NAMALWA (cell line): ENCODE data around the gene IGF1R.

Experiments used
- DNase-seq: peaks from one replicate; pipeline ENCODE4 v3.0.0-alpha.2; 2015; ENCODE audit warnings: low spot score

The IGF1R gene

DNA sequence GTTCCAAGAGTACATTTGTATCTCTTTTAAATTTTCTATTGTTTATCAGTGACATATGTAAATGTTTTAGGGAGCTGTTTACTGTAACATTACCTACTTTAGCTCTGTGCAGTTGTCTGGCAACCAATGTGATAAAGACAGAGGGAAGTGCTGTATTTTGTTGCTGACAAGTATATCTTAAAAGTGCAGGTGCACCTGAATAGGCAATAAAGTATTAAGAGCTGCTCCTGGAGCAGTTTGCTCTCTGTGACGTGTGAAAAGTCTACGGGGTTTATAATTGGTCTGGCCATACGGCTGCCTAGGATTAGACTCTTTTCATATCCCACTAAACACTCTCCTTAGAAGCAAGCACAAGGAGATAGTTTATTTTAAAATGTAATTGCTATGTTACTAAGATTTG, 178.3 kb downstream of the IGF1R start:
- no peak for DNase-seq

DNA sequence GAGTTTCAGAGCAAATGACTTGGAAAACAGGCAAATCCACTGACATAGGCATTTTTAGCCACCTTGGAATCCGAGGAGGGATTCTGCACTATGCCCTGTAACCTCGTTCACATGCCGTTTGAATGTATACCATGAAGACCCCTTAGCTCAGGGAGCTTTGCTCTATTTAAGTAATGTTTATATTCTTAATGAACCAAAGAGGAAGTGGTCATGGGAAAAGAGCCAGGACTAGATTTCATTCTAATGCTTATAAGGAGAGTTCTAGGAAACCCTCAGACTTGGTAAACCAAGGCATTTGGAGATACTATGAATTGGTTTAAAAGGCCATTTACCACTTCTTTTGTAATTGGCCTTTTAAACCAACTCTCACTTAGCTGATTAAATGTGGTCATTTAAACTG, 178.9 kb downstream of the IGF1R start:
- DNase-seq, result no peak

DNA sequence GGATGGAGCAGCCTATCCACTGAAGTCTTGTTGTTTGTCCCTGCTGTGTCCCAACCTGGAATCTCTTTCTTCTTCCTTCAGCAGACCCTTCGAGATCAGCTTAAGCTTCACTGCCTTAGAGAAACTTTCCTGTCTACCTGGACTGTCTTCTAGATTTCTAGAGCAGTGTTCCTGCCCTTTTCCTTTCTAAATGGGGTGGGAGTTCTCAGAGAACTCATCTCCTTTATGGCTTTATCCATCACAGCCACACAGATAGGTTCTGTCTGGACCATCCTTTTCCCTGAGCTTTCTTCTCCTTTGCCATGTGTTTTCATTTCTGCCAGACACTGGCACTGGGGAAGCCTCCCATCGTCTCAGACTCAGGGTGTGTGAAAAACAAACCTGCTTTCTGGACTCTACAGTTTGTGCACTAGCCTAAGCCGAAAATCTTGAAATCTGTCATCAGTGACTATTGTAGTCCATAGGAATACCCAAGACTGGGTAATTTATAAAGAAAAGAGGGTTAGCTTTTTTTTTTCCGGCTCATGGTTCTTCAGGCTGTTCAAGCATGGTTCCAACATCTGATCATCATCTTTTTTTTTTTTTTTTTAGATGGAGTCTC, 181.8 kb downstream of the IGF1R start:
- no peak for DNase-seq

DNA sequence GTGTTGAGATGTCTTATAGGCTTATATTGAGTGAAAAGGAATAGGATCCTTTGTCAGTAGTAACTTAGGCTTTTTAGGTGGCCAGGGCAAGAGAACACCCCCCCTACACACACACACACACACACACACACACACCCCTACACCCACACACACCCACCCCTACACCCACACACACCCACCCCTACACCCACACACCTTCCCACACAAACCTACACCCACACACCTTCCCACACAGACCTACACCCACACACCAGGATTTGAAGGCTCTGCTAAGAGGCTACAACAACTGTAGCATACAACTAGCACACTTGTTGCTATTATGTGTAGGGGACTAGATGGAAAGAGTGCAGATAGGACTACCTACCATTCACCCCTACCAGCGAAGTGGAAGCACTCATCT, 186.6 kb downstream of the IGF1R start:
- DNase-seq, result no peak

DNA sequence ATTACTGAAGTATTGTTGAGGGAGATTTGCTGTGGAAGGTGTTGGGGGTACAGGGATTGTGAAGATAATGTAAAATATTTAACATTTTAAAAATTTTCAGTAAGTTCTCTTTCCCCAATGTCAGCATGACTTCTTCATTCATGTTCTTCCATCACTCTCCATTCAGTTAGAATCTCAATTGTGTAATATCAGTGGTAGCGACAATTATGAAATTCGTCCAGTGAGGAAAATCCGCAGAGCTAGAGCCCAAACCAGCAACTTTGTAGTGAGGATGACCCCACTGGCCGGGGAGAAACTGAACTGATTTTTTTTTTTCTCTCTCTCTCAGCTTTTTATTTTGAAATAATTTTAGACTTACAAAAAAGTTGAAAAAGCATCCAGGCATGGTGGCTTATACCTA, 187.5 kb downstream of the IGF1R start:
- DNase-seq, result no peak

DNA sequence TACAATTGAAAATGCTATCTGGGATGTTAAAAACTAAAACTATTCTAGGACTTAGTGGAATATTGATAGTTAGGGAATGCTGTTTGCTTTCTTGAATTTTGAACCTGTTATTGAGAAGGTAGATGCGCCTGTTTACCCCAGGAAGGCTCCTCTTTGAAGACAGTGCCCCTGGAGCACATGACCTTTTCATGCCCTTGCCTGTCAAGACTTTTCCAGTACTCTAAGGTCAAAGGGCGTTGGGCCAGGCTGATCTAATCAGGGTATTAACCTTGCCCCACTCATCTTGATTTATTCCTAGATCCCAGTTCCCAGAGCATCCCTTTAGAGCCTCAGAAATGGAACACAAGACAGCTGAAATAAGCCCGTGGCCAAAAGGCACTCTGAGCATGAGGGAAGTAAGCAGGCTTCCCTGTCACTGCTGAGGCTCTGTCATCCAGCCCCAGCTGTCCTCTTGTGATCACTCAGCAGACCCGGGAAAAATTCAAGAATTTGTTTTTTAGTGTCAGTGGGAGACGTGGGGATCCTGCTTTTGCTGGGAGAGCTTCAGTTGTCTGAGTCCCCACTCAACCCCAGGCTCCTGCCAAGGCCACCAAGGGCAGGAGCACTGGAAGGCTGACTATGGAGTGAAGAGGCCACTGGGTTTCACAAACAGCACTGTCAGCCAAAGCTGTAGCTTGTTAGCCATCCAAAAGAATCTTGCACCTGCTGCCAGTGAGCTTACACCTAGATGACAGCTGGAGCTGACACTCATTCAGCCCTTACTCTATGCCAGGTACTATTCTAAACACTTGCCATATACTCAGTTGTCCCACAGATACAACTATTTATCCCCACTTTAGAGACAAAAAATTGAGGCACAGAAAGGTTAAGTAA, 190.3 kb downstream of the IGF1R start:
- no peak for DNase-seq

DNA sequence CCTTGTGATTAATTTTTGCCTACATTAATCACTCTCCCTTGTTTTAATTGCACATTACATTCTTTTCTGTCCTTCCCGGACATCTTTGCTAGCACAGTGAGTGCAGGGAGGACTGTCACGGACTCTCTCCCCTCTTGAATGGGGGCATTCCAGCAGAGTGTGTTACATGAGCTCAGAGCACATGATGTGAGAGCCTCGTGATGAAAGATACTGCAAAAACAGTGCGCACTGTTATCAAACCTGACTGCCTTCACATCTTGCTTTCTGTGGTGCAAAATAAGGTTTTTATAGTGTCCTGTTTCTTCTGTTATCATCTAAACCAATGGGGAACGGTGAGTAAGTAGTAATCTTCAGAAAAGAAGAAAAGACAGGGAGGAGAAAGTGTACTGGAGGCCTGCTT, 191.7 kb downstream of the IGF1R start:
- DNase-seq, result no peak

DNA sequence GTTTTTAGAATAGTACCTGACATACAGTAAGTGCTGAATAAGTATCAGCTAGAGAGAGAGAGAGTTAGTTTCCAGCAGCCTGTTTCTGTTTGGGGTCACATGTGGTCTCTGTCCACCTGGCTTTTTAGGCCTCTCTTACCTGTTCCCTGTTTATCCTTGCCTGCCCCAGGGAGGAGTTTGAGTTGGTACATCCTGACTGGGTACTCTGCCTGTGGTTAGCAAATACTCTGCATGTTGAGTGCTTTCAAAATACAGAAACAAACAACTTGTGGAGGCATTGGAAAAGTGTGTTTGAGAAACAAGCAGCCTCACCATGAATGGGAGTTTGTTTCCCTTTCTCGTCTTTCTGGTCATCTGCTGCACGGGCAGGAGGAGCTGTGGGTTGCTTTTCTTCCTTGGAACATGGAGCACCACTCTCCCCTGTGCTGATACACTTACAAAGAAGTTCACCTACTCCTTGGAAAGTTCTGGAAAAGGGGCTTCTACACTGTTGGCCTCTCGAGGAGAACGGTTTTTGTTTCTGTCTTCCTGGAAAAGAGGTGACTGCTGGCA, 193.2 kb downstream of the IGF1R start:
- no peak for DNase-seq

DNA sequence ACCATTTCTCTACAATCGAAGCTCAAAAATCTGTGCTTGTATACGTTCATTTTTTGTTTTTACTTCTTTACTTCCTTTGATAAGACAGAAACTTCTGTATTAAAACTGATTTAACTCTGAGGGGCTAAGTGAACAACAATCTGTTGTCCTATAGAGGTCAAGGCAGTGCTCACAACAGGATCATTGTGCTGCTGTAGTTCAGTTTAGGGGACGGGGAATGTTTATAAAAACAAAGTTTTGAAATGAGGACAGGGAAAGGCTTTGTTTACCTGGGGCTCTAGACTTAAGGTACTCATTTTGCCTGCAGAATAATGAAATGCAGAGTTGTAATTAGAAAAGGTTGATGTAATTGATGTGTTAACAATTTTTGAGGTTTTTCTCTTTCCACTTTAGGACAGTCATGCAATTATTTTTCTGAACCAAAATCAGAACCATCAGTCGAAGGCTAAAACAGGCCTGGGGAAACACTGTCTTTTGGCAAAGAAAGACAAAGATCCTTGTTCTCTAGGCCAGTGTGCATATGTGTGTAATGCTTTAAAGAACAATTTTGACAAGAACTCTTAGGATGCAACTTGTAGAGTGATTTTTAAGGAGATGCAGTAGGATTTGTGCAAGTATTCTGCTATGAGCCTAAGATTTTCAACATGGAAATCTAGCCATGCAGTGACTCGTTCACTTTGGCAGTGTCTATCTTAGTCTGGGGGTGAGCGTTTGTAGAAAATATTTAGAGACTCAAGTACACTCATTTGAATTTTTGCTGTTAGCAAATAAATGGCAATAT, 194.0 kb downstream of the IGF1R start:
- DNase-seq, result no peak

DNA sequence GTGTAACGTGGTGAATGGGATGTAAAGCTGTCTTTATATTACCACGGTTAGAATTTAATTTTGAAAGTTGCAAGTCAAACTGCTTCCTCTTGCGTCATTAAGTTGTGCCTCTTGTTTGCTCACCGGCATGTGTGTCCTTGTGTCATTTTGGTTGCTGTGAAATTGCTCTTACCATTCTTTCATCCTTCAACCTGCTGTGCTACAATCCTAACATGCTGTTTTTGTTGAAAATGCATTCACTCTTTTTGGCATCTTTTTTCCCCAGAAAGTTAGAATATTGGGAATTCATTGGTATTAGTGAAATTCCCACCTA, 194.6 kb downstream of the IGF1R start:
- DNase-seq, result no peak

DNA sequence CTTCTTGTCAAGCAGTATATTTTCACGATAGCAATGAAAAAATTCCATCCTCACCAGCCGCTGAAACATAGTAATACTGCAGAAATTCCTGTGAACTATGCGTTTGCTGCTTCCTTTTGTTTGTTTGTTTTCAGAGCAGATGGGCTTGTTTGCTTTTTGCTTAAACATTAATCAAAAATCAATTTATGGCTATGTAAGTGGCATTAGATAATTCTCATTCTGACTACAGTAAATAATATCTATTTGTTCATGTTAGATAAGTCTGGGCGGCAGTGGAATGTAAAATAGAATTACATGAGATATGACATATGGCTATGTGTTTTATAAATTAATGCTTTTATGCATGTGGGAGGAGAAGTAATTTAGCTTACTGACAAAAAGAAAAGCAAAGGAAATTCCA, 195.5 kb downstream of the IGF1R start:
- DNase-seq, result no peak

DNA sequence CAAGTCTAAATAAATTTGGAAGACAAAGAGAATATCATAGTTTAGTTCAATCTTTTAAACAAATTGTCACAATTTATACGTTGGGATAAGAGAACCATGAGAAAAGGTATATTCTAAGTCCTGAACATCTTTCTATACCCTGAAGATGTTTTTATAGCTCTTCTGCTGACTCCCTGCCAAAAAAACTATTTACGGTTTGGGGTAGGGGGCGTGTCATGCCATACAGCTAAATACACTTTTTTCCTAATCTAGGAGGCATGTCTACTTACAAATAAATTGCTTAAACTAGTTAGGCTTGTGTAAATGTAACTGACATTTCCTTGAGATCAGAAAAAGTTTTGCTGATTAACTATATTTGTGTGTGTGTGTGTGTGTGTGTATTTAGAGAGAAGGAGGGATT, 195.9 kb downstream of the IGF1R start:
- no peak for DNase-seq

DNA sequence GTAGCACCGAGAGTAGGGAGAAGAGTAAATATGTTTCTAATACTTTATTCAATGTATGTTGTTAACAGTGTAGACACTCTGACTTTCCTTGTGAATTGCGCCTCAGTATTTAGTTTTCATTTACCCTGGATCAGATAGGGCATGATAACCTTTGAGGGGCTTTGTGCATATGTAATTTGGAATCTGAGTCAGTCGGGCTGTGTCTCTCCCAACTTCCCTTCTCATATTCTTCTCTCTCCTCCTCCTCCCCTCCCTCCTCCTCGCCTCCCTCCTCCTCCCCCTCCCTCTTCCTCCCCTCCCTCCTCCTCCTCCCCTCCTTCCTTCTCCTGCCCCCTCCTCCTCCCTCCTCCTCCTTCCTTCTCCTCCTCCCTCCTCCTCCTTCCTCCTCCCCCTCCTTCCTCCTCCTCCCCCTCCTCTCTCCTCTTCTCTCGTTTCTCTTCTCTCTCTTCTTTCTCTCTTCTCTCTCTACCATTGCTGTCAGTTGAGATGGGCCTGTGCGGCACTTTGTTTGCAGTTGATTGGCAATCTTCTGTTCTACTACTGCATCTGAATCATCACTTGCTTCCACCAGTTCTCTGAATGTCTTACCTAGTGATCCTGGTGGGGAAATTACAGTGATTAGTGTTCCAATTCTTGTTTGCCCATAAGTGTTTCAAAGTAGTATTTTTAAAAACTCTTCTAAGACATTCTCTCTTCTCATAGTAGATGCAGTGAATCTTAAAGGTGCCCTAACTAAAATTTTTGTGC, 197.0 kb downstream of the IGF1R start:
- DNase-seq, result no peak

DNA sequence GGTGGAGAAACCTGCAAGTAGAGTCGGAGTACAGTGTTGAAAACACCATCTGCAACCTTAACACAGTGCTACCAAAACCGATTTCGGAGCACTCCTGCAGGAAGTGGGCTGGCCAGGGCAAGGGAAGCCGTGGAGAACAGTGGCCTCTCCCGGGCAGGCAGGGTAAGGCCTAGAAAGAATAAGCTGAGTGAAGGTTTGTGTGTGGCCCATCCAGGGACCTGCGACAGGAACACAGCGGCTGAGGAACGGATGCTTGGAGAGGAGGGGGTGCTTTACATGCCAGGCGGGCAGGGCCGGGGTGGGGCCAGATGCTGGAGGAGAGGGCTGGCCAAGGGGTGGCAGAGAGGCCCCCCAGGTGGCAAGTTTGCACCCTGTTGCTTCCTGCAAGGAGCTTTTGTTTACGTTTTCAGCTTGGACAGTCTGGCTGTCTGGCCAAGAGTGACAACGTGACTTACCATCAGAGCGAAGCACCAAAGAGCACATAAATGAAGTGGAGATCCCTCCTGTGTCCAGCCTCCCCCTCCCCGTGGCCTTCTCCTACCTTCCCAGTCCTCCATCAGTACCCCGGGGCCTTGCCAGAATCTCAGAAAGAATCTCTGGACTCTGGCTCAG, 202.7 kb downstream of the IGF1R start:
- peak; percentile 81 for DNase-seq

DNA sequence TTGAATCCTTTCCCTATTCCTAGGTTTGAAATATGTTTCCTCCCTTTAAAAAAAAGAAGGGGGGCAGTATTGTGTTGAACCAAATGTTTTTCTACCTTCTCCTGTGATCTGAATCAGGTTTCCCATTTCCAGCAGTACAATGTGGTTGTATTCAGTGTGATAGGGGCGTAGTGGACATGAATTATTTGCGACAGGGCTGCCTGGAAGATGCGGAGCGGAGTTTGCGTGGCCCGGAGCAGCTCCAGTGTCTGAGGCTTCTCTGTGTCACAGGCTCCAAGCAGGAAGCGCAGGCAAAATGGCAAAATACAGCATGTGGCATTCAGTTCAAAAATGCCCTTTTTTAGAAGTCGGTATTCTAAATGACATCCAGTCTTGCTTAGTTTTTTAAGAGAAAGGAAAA, 204.8 kb downstream of the IGF1R start:
- peak; percentile 85 for DNase-seq

DNA sequence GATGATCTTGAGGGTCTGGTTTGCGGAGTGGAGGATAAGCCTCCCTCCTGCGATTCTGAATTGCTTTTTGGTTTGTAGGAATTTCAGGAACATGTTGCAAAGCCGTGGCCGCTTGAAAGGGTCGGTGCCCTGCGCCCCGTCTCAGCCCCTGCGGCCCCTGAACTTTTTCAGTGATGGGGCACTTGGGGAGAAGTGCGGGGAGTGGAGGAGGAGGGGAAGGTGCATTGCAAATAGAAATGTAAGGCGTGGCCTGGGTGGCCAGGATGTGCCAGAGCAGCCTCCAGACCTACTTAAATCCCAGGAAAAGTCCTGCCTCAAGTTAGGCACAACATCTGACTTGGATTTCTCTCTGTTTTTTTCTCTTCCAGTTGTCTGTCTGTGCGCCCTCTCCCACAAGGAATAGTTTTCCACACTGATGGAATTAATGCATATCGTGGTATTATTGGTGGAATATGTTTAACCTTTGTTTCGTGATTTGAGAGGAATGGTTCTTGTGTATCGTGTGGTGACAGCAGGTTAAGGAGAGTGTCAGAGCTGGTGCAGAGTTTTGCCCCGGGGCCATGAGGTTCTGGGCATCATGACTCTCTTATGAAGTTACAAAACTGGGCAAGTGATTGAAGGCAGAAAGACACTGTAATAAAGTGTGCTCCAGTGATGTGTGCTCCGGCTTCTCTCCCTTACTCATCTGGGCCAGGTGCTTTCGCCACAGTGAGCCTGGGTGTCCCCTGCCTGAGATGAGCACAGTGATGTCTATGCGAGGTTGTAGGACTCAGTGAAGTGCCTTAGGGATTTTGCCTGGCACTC, 205.5 kb downstream of the IGF1R start:
- no peak for DNase-seq

DNA sequence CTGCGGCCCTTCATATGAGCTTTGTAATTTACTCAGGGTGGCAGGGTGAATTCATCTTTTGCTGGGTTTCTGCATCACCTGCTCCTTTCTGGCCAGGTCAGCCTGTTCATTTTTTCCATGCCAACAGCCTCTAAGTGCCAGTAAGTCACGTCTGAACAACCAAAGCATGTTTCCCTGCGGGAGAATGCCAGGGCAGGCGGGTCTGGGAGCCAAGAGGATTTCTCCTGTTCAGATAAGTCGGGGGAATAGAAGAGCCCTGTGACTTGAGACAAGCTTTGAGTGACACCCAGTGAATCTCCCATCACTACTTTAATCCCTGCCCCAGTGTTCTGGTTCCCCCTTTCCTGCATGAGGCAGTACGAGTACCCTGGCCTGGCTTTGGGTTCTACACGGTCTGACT, 206.2 kb downstream of the IGF1R start:
- no peak for DNase-seq

DNA sequence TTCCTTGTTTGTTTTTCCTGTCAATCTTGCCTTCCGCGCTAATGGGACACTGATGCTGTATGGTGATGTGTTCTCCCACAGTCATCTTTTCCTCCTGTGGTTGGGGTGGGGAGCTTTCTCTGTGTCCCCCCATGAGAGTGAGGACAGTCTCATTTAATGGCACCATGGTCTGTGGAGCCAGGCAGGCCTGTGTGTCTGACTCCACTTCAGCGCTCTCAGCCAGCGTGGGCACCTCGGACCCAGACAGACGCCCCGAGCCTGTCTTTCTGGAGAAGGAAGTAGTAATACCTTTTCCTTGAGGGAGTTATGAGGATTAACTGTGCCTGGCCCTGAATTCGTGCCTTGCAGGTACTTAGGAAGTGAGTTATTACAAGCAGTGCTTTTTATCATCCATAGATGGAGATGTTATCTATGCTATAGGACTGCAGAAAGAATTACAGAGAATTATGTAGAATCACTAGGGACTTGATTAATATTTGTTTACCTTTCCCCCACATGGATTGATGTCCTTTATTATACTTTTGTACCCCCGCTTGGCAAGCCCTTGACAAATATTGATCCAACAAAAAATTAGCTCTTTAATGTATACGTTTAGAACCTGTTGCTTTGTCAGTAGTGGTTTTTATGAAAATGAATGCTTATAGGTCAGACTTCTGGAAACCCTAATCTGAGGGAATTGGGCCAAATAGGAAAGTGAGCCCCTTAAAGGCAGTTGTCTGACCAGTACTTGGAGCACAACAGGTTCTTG, 206.9 kb downstream of the IGF1R start:
- DNase-seq, result no peak

DNA sequence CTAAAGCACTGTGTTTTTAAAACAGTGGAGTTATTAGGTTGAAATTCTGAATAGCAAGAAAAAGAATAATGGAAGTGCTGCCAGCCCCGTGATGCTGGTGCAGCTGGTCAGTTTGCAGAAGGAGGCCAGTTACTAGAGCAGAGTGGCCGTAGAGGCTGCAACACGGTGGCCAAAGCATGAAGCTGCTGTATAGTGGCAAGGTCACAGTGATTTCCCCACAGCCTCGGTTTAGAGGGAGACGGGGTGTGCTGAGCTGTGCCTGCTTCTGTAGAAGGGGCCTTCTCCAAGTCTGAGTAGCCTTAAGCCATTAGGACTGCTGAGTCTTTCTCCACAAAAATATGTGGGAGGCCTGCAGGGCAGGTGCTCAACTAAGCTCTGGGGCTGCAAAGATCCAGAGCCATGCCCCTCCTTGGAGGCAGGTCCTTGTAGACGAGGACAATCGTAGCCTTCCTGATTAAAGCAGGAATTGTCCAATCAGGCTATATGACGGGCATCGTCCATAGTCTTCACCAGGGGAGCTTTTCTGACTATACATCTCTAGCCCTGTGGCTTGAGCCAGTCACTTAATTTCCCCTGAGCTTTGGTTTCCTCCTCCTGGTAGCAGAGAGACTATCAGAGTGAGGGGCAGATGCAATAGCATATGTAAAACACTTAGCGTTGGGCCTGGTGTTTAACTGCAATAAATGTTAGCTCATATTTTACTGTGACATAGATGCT, 207.6 kb downstream of the IGF1R start:
- DNase-seq, result no peak

DNA sequence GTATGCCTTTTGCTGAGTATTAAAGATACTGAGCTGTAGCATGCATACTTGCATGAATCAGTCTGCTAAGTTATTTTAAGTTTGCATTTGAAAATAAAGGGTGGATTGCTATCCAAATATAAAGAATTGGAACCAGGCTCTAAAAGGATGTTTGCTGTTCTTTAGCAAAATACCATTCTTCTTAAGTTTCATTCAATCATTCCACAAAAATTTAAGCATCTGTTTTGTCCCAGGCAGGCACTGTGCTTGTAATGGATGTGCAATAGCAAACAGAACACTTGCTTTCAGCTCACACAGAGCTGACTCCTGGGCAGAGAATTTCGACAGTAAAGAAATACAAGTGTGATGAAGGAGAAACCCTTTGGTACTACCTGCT, 208.2 kb downstream of the IGF1R start:
- DNase-seq, result no peak
